ENCODE measurements around the gene SGPP2.

SGPP2 gene

DNA sequence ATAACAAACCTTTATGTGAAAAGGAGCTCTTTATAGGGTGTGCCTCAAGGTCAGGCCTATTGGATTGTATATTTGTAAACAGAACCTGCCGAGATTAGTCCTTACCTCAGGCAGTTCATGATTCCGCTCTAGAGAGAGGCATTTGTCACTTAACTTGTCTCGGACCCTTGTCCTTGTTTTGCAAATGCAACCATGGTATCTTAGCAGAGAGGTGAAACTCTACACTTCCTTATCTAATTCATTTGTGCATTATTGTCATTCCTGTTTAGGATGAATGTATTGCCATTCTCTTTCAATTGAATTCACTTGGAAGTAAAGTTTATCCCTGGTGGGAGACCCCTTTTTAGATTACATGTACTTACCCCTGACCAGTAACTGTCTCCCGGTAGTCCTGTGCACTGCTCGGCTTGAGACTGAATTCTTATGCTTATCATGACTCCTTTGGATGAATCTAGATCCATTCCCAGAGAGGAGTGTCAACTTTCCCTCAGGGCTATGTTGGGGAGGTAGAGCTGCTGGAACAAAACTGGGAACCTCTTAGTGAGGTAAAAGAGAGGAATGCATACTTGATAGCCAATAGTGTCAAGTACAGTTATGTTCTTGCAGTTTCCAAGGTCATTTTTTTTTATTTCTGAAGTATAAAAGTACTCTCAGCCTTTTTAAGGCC lies 46.6 kb downstream of the SGPP2 start:
- no peak for DNase-seq (ENCODE audit: low read depth in 1 of 2, low spot score in 1 of 2)

DNA sequence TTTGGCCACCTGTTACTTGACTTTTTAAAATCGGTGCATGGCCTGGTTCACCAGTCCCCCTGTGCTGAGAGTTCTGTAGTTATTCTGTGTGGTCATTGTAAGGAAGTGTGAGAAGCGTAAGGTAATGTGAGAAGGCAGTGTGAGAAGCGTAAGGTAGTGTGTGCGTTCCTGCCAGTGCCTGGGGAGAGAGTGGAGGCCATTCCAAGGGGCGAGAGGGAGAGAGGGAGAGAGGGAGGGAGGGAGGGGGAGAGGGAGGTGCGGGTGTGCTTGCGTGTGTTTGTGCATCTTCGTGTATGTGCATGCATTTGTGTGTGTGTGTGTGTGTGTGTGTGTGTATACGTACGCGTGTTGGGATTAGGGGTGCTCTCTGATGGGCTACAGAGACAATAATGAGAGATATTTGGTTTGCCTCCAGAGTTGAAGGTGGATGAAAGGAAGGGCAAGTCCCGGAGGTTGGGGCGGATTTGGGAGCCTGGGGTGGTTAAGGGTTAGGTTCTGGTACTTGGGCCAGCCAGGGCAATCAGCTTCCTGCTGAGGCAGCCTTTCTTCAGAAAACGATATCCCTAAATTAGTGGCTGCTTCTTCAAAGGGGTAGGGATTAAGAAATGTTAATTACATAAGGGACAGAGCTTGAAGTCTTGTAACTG lies 53.7 kb downstream of the SGPP2 start:
- no peak for DNase-seq (ENCODE audit: low read depth in 1 of 2, low spot score in 1 of 2)

DNA sequence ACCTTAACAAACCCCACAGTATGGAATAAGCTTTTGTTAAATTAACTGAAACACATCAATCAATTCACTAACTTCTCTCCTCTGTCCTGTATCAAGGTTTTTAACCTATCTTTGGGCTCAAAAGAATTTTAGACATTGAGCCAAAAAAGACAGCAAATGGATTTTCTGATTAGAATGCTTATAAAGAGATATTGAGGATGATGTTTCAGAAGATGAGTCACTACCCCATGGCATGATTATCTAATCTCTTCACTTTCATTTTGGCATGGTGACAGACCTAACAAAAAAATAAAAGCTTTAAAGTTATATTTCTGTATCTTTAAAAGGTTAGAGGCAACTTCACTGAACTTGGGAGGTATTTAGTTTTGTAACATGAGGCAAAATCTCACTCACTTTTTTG lies 55.5 kb downstream of the SGPP2 start:
- no peak for DNase-seq (ENCODE audit: low read depth in 1 of 2, low spot score in 1 of 2)

DNA sequence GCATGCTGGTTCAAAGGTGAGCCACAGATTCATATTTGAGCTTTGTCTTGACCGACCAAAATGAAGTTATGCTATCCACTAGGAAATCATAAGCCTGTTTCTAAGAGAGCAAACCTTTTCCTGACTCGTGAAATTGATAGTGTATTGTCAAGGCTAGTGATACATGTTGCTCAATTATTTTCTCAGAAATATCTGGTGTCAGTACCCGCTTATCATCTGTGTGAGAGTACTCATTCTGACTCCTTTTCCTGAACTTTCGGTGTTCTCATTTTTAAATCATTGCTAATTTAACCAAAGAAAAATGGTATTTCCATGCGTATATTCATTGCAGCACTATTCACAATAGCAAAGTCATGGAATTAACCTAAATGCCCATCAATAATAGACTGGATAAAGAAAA lies 56.2 kb downstream of the SGPP2 start:
- no peak for DNase-seq (ENCODE audit: low read depth in 1 of 2, low spot score in 1 of 2)

DNA sequence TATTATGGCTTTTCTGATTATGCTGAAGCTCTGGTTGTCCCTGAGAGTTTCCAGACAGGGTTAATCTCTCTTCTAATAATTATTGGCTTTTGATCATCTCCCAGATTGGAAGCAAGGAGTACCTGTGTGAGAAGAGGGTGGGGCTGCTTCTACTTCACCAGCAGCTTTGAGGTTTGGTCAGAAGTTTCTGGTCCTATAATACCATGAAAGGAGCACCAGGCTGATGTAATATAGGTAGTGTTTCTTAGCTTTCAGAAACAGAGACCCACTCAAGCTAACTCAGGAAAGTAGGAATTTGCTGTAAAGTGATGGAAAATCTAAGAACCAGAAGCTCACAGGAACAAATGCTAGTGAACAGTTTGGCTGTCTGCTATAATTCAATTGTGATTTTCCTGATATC lies 57.6 kb downstream of the SGPP2 start:
- DNase-seq (ENCODE audit: low read depth in 1 of 2, low spot score in 1 of 2) = no peak

DNA sequence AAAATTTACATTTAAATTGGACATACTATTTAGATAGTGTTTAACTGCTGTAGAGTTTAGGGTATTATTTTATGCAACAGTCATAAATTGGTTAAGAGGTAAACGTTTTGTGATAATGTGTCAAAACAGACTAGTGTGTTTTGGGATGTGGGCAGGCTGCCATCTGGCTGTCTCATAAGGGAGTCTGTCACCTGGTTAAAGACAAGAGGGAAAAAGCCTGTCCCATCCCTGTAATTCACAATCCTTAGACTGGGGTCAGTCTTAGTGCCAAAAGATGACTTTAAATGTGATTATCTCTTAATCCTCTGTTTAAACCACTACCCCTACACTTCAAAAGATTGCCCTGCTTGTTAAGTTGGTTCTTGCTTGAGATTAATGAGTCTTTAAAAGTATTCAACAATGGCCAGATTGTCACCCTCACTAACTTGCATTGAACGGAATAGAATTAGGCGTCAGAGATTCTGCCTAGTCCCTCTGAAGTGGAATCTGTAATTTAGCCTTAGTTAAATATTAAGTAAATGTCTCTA lies 59.2 kb downstream of the SGPP2 start:
- DNase-seq (ENCODE audit: low read depth in 1 of 2, low spot score in 1 of 2) = no peak

DNA sequence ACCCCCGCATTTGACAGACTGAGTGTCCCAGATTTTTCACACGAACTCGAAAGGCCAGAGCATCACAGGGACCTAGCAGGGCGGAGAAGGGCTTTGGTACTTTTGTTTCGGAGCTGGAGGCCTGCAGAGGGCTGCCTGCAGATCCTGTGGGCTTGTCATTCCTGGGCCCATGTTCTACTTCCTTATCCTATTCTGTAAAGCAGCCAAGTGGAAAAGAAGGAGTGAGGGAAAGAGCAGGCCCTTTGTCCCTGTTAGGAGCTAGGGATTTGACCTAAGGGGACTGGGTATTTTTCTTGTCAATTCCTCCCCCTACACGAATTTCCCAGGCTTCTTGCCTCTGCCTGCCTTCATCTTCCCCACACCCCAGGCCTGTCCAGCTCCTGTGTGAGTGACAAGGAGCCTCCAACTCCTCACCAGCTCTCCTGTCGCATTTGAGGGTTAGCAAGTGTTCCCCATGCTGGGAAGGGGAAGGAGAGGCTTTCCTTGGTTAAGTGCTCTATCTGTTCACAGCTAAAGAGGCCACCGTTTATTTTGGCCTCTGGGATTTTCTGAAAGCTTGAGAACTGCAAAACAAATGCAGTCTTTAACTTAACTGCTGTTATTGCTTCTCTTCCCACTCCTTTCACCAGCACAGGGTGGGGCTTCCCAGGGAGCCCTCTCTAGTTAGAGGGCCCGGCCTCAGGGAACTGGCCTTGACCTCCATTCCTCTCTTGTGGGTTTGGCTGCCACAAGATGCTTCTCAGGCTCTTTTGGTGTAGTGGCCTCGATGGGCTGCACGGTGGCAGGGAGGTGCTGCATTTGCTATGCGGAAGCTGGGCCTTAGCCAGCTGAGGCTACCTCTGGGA lies 61.2 kb downstream of the SGPP2 start:
- DNase-seq (ENCODE audit: low read depth in 1 of 2, low spot score in 1 of 2) = no peak

DNA sequence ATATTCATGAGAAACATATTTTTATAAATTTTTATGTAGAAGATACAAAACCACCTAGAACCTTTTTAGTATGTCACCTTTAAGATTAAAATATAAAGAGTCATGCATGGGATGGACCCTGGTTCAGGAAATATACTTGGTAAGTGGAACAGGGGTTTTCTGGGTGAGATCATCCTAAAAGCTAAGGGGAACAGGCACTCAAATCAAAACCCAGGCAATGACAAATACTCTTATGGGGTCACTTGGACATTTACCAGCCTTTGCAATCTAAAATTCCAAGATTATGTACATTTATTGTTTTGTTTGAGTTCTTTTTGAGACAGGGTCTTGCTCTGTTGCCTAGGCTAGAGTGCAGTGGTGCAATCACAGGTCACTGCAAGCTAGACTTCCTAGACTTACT lies 65.8 kb downstream of the SGPP2 start:
- DNase-seq (ENCODE audit: low read depth in 1 of 2, low spot score in 1 of 2) = no peak

DNA sequence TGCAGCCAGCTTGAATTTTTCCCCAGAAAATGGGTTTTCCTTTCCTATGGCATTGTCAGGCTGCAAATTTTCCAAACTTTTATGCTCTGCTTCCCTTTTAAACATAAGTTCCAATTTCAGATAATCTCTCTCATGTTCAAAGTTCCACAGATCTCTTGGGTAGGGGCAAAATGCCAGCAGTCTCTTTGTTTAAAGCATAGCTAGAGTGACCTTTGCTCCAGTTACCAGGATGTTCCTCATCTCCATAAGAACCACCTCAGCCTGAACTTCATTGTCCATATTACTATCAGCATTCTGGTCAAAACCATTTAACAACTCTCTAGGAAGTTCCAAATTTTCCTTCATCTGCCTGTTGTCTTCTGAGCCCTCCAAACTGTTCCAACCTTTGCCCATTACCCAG lies 68.3 kb downstream of the SGPP2 start:
- no peak for DNase-seq (ENCODE audit: low read depth in 1 of 2, low spot score in 1 of 2)

DNA sequence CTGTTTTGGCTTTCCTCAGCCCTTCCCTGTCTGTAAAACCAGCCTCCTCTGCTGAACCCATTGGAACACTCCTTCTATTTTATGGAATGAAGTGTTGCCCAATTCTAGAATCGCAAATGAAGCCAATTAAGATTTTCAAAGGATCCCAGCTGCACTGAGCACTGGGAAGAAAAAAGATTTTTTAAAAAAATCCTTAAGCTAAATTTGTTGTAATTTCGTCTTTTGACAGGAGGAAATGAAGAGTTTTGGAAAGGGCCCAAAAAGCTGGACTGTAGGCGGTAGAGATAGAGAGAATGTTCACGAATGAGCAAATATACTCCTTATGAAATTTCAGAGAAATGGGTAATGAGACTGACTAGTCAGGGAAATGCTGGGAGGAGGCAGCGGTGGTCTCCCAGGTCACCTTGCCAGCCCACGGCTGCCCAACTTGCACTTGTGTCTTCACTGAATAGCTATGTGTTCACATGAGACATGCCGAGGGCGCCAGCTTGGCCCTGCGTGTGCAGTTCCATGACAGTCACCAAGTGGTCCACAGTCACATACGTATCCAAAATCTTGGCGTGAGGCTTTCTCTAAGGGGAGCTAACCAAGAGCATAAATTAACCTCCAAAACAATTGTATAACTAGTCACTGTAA lies 69.9 kb downstream of the SGPP2 start:
- DNase-seq (ENCODE audit: low read depth in 1 of 2, low spot score in 1 of 2) = no peak

DNA sequence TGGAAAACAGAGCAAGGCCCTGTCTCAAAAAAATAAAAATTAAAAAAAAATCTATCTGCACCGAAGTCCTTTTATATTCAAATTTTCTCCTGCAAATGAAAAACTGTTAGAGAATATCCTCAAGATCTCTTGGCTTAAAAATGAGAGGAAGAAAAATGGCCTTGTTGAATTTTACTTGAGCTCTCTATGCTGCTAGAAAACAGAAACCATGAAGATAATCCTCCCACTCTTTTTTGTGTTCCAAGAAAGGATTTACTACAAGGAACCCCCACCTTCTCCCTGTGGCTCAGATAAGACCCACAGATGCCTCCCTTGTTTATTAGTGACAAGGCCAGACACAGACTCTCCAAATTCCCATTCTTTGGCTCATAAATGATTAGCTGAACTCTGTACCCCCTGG lies 71.0 kb downstream of the SGPP2 start:
- no peak for DNase-seq (ENCODE audit: low read depth in 1 of 2, low spot score in 1 of 2)

DNA sequence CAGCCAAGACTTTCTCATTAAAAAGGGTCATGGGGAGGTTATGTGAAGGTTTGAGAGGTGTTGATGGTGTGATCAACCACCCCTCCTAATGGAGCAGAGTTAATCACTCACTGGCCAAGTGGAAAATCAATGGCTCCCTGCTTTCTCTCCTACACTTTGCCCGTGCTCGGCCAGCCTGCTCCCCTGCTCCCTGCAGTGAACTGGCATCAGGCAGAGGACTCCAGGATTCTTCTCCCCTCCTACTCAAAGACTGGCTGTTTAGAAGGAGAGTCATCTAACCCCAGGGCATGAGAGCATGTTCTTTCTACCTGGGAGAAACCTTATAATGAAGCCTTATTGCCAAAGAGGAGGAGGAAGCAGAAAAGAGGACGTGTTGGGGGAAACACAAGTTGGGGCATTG lies 74.9 kb downstream of the SGPP2 start:
- DNase-seq (ENCODE audit: low read depth in 1 of 2, low spot score in 1 of 2) = no peak

DNA sequence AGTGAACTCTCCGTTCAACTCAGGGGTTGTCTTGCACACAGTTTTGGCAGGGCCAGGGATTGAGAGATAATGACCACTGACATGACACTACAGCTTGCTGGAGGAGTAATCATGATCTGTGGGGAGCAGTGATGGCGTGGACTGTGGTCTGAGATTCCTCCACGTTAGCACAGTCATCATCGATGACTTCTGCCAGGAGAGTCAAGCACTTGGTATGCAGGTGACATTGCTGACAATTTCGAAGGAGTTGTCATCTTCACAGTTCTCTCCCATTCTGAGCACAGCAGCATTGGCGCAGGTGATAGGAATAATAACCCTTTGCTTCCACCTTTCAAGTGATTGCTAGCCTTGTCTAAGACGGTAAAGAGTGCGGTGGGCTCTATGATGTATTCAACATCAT lies 79.8 kb downstream of the SGPP2 start:
- no peak for DNase-seq (ENCODE audit: low read depth in 1 of 2, low spot score in 1 of 2)

DNA sequence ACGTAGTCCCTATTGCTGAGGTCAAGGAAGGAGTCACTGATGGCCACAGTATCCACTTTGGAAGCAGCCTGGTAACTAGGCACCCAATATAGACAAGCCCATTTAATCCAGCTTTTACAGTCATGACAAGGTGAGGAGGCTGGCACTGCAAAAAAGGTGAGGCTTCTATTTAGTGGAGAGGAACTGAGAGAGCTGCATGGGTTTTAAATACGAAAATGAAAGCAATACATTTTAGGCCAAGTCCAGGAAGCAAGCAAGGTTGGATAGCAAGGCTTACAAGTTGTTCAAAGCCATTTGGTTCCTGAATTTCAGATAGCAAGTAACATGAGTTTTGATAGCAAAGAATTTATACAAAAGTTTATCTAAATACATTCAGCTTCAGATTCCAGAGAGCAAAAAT lies 80.4 kb downstream of the SGPP2 start:
- DNase-seq (ENCODE audit: low read depth in 1 of 2, low spot score in 1 of 2) = no peak

DNA sequence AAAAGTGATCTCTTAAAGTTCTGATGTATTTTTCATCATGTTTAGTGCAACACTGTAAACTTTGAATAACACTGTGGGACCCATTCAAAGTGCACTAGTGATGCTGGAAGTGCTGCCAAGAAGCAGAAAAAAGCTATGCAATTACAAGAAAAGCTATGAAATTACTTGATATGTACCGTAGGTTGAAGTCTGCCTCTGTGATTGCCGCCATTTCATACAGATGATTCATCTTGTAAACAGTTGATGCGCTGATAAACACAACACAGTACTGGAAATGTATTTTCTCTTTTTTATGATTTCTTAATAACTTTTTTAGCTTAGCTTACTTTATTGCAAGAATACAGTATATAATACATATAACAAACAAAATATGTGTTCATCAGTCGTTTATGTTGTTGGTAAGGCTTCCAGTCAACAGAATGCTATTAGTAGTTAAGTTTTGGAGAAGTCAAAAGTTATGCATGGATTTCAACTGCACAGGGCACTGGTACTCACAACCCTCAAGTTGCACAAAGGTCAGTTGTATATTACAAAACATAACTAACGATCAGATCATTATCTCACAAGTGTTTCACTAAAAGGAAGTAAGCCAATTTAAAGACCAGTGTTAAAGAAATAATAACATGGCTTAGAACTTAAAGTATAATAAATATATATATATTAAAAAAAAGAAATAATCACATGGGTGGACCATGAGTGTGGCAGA lies 82.0 kb downstream of the SGPP2 start:
- DNase-seq (ENCODE audit: low read depth in 1 of 2, low spot score in 1 of 2) = no peak

DNA sequence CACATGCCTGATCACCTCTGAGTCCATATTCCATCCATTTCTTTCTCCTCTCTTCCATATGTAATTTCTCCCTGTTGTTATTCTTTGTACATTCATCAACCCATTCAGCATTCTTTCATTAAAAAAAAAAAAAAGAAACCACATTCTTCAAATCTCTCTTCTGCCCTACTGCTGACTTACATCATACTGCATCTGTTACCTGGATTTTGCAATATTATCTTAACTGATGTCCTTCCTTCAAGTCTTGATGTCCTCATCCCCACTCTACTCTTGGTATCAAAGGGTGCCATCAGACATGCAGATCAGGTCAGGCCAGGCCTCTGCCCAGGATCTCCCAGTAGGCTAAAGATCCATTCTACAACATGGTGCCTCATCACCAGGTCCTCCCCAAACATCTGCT lies 90.6 kb downstream of the SGPP2 start:
- no peak for DNase-seq (ENCODE audit: low read depth in 1 of 2, low spot score in 1 of 2)

DNA sequence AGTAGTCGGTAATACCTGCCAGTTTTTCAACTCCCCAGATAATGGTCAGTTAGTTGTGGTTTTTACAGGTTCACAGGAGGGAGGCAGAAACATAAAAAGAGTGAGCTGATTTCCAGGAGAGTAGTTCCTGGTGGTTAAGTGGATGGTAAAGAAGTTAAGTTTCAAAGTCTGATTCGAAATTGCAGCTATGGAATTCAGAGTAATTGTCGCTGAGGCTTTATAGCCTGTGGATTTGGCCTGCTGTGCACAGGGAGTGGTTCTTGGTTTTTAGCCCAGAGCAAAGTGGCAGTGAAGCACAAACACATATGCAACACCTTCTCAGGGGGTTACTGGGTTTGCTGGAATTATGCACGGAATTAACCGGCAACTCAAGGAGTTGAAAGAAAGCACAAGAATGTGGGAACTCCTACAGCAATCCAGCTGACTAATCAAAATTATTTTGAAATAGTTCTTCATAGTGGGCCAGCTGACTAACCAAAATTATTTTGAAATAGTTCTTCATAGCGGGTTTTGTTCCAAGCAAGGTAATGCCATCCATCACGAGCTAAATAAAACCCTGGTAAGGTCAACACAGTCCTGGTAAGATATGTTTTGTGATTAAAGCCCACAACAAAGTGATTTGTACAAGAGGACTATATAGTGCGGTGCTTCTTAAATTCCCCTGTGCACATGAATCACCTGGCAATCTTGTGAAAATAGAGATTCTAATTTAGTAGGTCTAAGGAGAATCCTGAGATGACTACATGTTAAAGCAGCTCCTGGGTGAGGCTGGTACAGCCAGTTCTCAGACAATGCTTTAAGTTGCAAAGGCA lies 94.4 kb downstream of the SGPP2 start:
- DNase-seq (ENCODE audit: low read depth in 1 of 2, low spot score in 1 of 2) = no peak

DNA sequence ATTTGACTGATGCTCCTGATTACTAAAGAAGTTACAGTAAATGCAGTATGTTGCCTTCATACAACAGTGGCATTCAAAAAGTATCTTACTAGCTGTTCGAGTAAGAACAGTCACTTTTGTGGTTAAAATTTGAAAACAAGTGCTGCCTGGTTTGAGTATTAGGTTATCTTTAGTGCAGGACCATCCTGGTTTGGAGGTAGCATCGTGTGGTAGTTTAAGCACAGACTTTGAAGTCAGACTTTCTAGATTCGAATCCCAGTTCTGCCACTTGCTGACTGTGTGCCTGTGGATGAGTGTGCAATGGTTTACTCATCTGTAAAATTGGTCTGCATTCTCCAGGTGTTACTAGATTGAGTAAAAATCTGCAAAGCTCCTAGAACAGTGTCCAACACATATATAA lies 96.8 kb downstream of the SGPP2 start:
- no peak for DNase-seq (ENCODE audit: low read depth in 1 of 2, low spot score in 1 of 2)

DNA sequence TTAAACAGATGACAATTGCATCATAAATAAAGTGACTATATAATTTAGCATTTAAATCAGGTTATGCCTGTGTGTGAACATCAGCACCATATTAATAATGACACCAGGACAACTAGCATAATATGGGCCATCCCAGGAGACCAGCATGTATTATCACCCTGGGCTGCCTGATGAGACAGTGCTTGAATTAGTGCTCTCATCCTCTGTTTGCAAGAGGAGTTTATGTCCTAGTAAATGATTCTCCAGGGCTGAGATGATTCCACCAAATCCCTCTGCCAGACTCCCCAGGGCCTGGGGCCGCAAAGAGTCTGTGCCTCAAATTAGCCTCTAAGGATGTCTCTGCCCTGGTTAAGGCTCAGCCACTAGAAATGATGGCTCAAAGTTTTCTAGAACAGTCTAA lies 97.7 kb downstream of the SGPP2 start:
- DNase-seq (ENCODE audit: low read depth in 1 of 2, low spot score in 1 of 2) = no peak

Data from stimulated activated CD4-positive, alpha-beta T cell treated with anti-CD3 and anti-CD28 coated beads, Interleukin-15, amount 100 ng/mL, for 1 hour (primary cell).